HG02973 (cell line): ENCODE measurements around the gene FOXM1.

Experiments used
- ATAC-seq: cut with Tn5 transposase; IDR thresholded peaks from one replicate; pipeline ENCODE4 v1.9.1; 2021; ENCODE audit warnings: moderate library complexity; ENCODE audit not compliant: unreplicated experiment

FOXM1 gene

GRCh38 chr12:2811801-2812200 is 65.2 kb downstream of the FOXM1 start:
- no peak for ATAC-seq
